ENCODE results near the gene POU6F2. TPM values are rescaled to one million over a fixed set of nuclear protein-coding genes. Genes with fewer than 3 reads are reported as not detected.

The POU6F2 gene
- total RNA-seq, 1 donor from 2014 or later = not detected

DNA sequence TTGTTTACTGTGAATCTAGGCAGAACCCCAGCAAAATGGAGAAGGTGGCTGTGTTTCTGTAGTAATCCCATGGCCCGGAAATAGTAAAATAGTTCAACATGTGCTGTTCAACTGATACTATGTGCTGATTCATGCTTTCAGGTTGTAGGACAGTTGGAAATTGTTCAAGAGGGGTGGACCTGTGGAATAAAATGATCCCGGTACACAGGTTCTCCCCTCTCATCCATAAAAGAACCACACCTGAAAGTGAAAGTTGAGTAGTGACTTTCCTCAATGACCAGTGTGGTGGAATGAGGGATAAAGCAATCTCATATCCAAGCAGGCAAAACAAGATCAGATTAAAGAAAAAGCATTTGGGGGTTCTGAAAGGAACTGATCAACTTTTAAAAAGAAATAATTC, 177.1 kb downstream of the POU6F2 start:
- FAIRE-seq (no peak), DNase-seq (ENCODE audit: low read depth) (no peak)
- no peak for TF ChIP-seq CTCF (IDR thresholded peaks at IDR 0.05; ENCODE audit: insufficient read depth, low read length, severe bottlenecking)
- no peaks in the 10 kb centered on the region for H3K27me3 ChIP-seq (ENCODE audit: control insufficient read depth, insufficient read depth, low read length)
- no peaks in the 10 kb centered on the region for H3K36me3 ChIP-seq (ENCODE audit: control insufficient read depth, insufficient read depth, low read length)
- H3K4me3 ChIP-seq (ENCODE audit: low read depth, low read length) = no peak overlapping the region

GRCh38 chr7:39158367-39158766, 180.7 kb downstream of the POU6F2 start:
- DNase-seq (ENCODE audit: low read depth) (no peak), FAIRE-seq (no peak)
- TF ChIP-seq CTCF (IDR thresholded peaks at IDR 0.05; ENCODE audit: insufficient read depth, low read length, severe bottlenecking) = no peak
- no peaks in the 10 kb centered on the region for H3K36me3 ChIP-seq (ENCODE audit: control insufficient read depth, insufficient read depth, low read length)
- no peak overlapping the region for H3K4me3 ChIP-seq (ENCODE audit: low read depth, low read length)
- no peaks in the 10 kb centered on the region for H3K27me3 ChIP-seq (ENCODE audit: control insufficient read depth, insufficient read depth, low read length)

GRCh38 chr7:39161903-39162302, 184.2 kb downstream of the POU6F2 start:
- no peak for DNase-seq (ENCODE audit: low read depth)
- no peak for TF ChIP-seq CTCF (IDR thresholded peaks at IDR 0.05; ENCODE audit: insufficient read depth, low read length, severe bottlenecking)
- FAIRE-seq = no peak
- H3K36me3 ChIP-seq (ENCODE audit: control insufficient read depth, insufficient read depth, low read length) = no peaks in the 10 kb centered on the region
- H3K27me3 ChIP-seq (ENCODE audit: control insufficient read depth, insufficient read depth, low read length) = no peaks in the 10 kb centered on the region
- H3K4me3 ChIP-seq (ENCODE audit: low read depth, low read length) = no peak overlapping the region

DNA sequence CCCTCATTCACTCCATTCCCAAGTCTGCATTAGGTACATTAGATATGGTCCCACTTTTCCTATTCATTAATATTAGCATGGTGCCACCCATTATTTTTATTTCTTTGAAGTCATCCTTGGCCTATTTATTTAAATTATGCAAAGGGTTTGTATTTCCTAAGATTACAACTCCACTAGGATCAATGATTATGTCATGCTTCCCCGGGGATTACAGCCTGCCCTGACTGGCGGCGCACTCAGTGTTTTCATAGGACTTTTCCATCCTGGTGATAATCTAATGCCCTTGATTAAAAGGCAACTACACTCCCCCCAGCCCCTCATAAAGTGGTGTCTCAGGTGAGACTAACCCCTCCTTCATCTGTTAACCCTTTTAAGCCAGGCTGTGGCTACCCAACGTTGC, 187.2 kb downstream of the POU6F2 start:
- DNase-seq (ENCODE audit: low read depth) = no peak
- Histone ChIP-seq H3K27me3 (ENCODE audit: control insufficient read depth, insufficient read depth, low read length) (no peaks in the 10 kb centered on the region), H3K36me3 (ENCODE audit: control insufficient read depth, insufficient read depth, low read length) (no peaks in the 10 kb centered on the region), H3K4me3 (ENCODE audit: low read depth, low read length) (no peak overlapping the region)
- TF ChIP-seq CTCF (IDR thresholded peaks at IDR 0.05; ENCODE audit: insufficient read depth, low read length, severe bottlenecking) = no peak
- no peak for FAIRE-seq

GRCh38 chr7:39168403-39169098, 190.8 kb downstream of the POU6F2 start:
- no peak for DNase-seq (ENCODE audit: low read depth)
- no peaks in the 10 kb centered on the region for H3K27me3 ChIP-seq (ENCODE audit: control insufficient read depth, insufficient read depth, low read length)
- H3K36me3 ChIP-seq (ENCODE audit: control insufficient read depth, insufficient read depth, low read length) = no peaks in the 10 kb centered on the region
- no peak for FAIRE-seq
- H3K4me3 ChIP-seq (ENCODE audit: low read depth, low read length) = no peak overlapping the region
- TF ChIP-seq CTCF (IDR thresholded peaks at IDR 0.05; ENCODE audit: insufficient read depth, low read length, severe bottlenecking) = no peak

- Histone ChIP-seq H3K36me3 (ENCODE audit: control insufficient read depth, insufficient read depth, low read length) (no peaks in the 10 kb centered on the region), H3K4me3 (ENCODE audit: low read depth, low read length) (no peak overlapping the region), H3K27me3 (ENCODE audit: control insufficient read depth, insufficient read depth, low read length) (no peaks in the 10 kb centered on the region)
- no peak for TF ChIP-seq CTCF (IDR thresholded peaks at IDR 0.05; ENCODE audit: insufficient read depth, low read length, severe bottlenecking)
- FAIRE-seq (no peak), DNase-seq (ENCODE audit: low read depth) (peak; percentile 69)
These were observed 194.4 kb downstream of the POU6F2 start for GRCh38 chr7:39172137-39172536.

Data from bronchial epithelial cell (primary cell).